H1 (cell line): ENCODE measurements around the gene C22orf42. TPM values are rescaled to one million over a fixed set of nuclear protein-coding genes. Genes with fewer than 3 reads are reported as not detected.
"Not testable (repeated sequence)": the region's sequence is repeated elsewhere in the genome, so short reads cannot be mapped to it uniquely, and the experiment has no call there.

ENCODE experiments used
- CTCF ChIA-PET: fragments of 300-600 bp; sonication (Branson Sonifier 250); formaldehyde crosslinking; loops from one replicate; lab custom pipeline; 2021; ENCODE audit not compliant: partially characterized antibody; lab: Charles Lee
- POLR2A ChIA-PET: fragments of 300-600 bp; sonication (Branson Sonifier 250); formaldehyde crosslinking; loops from one replicate; lab custom pipeline; 2021; ENCODE audit warnings: inconsistent platforms; ENCODE audit not compliant: partially characterized antibody; lab: Charles Lee
- DNase-seq, 2 experiments: peaks; one replicate each; pipeline versions ENCODE4 v3.0.0 to v3.0.0-alpha.2; 2010 to 2022; ENCODE audit warnings: low spot score in 2 of 2, low read depth in 1 of 2, mixed read lengths in 1 of 2
- FAIRE-seq: peaks from 2 replicates; lab custom pipeline; 2011; peaks lifted over from hg19 to GRCh38; lab: Jason Lieb, UNC
- H2AFZ ChIP-seq: 2 replicates; pipeline ENCODE4 v1.8.1; 2012; ENCODE audit warnings: low read length, inconsistent platforms
- H2AK5ac ChIP-seq: 2 replicates; pipeline ENCODE4 v1.6.1; 2013; ENCODE audit warnings: low read depth, low read length
- H2BK120ac ChIP-seq: replicated peaks from 2 replicates; pipeline ENCODE3; 2013; ENCODE audit warnings: low read depth, low read length, inconsistent platforms
- H2BK12ac ChIP-seq: 2 replicates; pipeline ENCODE4 v1.6.1; 2013; ENCODE audit warnings: low read depth, low read length
- H2BK15ac ChIP-seq: 2 replicates; pipeline ENCODE4 v1.6.1; 2013; ENCODE audit warnings: low read length
- H2BK20ac ChIP-seq: 2 replicates; pipeline ENCODE4 v1.6.1; 2013; ENCODE audit warnings: low read length
- H2BK5ac ChIP-seq: 2 replicates; pipeline ENCODE4 v1.6.1; 2013; ENCODE audit warnings: low read depth, low read length
- H3K14ac ChIP-seq: 2 replicates; pipeline ENCODE4 v1.6.1; 2013; ENCODE audit warnings: inconsistent platforms; ENCODE audit not compliant: insufficient read length
- H3K18ac ChIP-seq: 2 replicates; pipeline ENCODE4 v1.6.1; 2013; ENCODE audit warnings: low read length; ENCODE audit errors: extremely low read depth
- H3K23ac ChIP-seq: 2 replicates; pipeline ENCODE4 v1.6.1; 2013; ENCODE audit warnings: inconsistent platforms; ENCODE audit not compliant: insufficient read length
- H3K23me2 ChIP-seq: 2 replicates; pipeline ENCODE4 v1.6.1; 2013; ENCODE audit warnings: low read depth, low read length
- H3K27ac ChIP-seq: 2 replicates; pipeline ENCODE4 v1.6.1; 2011; ENCODE audit warnings: low read depth, low read length, inconsistent platforms
- H3K27me3 ChIP-seq, 4 experiments: replicated peaks in 1 of 4; 1 replicate in 1 of 4; 2 replicates in 3 of 4; pipeline versions ENCODE4 v1.6.1 to v1.8.1; 2011 to 2013; ENCODE audit warnings: low read length in 3 of 4, mild to moderate bottlenecking in 3 of 4, inconsistent platforms in 2 of 4, mixed read lengths in 2 of 4, moderate library complexity in 1 of 4; ENCODE audit not compliant: control insufficient read depth in 3 of 4, insufficient read depth in 3 of 4; ENCODE audit errors: extremely low read depth in 1 of 4
- H3K36me3 ChIP-seq, 4 experiments: 2 replicates each; pipeline versions ENCODE4 v1.6.1 to v1.8.1; 2011 to 2013; ENCODE audit warnings: mild to moderate bottlenecking in 4 of 4, low read length in 3 of 4, moderate library complexity in 2 of 4, control low read depth in 1 of 4, inconsistent platforms in 1 of 4; ENCODE audit not compliant: insufficient read depth in 4 of 4, control insufficient read depth in 2 of 4
- H3K4ac ChIP-seq: replicated peaks from 2 replicates; pipeline ENCODE3; 2013; ENCODE audit warnings: low read length, low read depth, mixed read lengths, inconsistent platforms; ENCODE audit not compliant: insufficient read length
- H3K4me1 ChIP-seq, 4 experiments: replicated peaks in 1 of 4; 1 replicate in 1 of 4; 2 replicates in 3 of 4; pipeline versions ENCODE4 v1.6.1 to v1.8.1; 2011 to 2013; ENCODE audit warnings: low read length in 3 of 4, inconsistent platforms in 2 of 4, mixed read lengths in 1 of 4; ENCODE audit not compliant: insufficient read depth in 4 of 4, control insufficient read depth in 3 of 4
- H3K4me2 ChIP-seq, 2 experiments: 2 replicates each; pipeline versions ENCODE4 v1.6.1 to v1.8.1; 2011 to 2013; ENCODE audit warnings: low read depth in 2 of 2, low read length in 2 of 2, control low read depth in 1 of 2, inconsistent platforms in 1 of 2, mild to moderate bottlenecking in 1 of 2; ENCODE audit not compliant: insufficient read depth in 1 of 2
- H3K4me3 ChIP-seq, 4 experiments: fragments of 200-600, 300-600 bp in 1 of 4; sonication (generic), shearing (Covaris generic), sonication (Bioruptor Twin) in 1 of 4; 2 replicates each; pipeline versions ENCODE4 v1.5.1 to v1.8.1; 2011 to 2016; ENCODE audit warnings: low read length in 4 of 4, low read depth in 3 of 4, control low read depth in 2 of 4, inconsistent platforms in 2 of 4, mild to moderate bottlenecking in 2 of 4, mixed read lengths in 1 of 4, moderate library complexity in 1 of 4; ENCODE audit not compliant: insufficient read depth in 2 of 4; ENCODE audit errors: extremely low read depth in 1 of 4
- H3K56ac ChIP-seq: replicated peaks from 2 replicates; pipeline ENCODE3; 2013; ENCODE audit warnings: low read depth, mild to moderate bottlenecking, mixed read lengths, low read length, inconsistent platforms; ENCODE audit not compliant: insufficient read length
- H3K79me1 ChIP-seq: 2 replicates; pipeline ENCODE4 v1.6.1; 2013; ENCODE audit warnings: low read depth, low read length, control low read depth
- H3K79me2 ChIP-seq, 2 experiments: 2 replicates each; pipeline versions ENCODE4 v1.6.1 to v1.8.1; 2012 to 2013; ENCODE audit warnings: low read length in 2 of 2, mild to moderate bottlenecking in 2 of 2, inconsistent platforms in 1 of 2; ENCODE audit not compliant: insufficient read depth in 2 of 2, control insufficient read depth in 1 of 2
- H3K9ac ChIP-seq, 4 experiments: replicated peaks in 1 of 4; 1 replicate in 1 of 4; 2 replicates in 3 of 4; pipeline versions ENCODE4 v1.6.1 to v1.8.1; 2011 to 2013; ENCODE audit warnings: low read depth in 3 of 4, low read length in 3 of 4, control low read depth in 2 of 4, mild to moderate bottlenecking in 2 of 4, moderate library complexity in 2 of 4, inconsistent platforms in 1 of 4; ENCODE audit errors: extremely low read depth in 1 of 4
- H3K9me3 ChIP-seq, 2 experiments: 2 replicates each; pipeline versions ENCODE4 v1.6.1 to v1.8.1; 2012 to 2013; ENCODE audit warnings: mild to moderate bottlenecking in 2 of 2, moderate library complexity in 2 of 2, control low read depth in 1 of 2, inconsistent platforms in 1 of 2, low read depth in 1 of 2, low read length in 1 of 2, mixed read lengths in 1 of 2; ENCODE audit not compliant: insufficient read depth in 2 of 2
- H4K20me1 ChIP-seq, 2 experiments: replicated peaks in 1 of 2; 2 replicates each; pipeline versions ENCODE3 to v1.8.1; 2011 to 2013; ENCODE audit warnings: inconsistent platforms in 2 of 2, low read length in 2 of 2, mild to moderate bottlenecking in 1 of 2; ENCODE audit not compliant: insufficient read depth in 2 of 2, control insufficient read depth in 1 of 2
- H4K5ac ChIP-seq: 2 replicates; pipeline ENCODE4 v1.6.1; 2013; ENCODE audit warnings: low read length, low read depth, mixed read lengths, inconsistent platforms; ENCODE audit not compliant: insufficient read length
- H4K8ac ChIP-seq: 2 replicates; pipeline ENCODE4 v1.8.0; 2013; ENCODE audit warnings: mild to moderate bottlenecking, moderate library complexity, low read length, inconsistent platforms; ENCODE audit not compliant: insufficient read depth; ENCODE audit errors: extremely low read depth
- H4K91ac ChIP-seq: replicated peaks from 2 replicates; pipeline ENCODE3; 2013; ENCODE audit warnings: low read length, mixed read lengths, inconsistent platforms; ENCODE audit not compliant: insufficient read length
- WGBS, 2 experiments: shearing (Covaris generic) in 1 of 2; methylation state at CpG; one replicate each; pipeline versions ENCODE4 v1.1.6 to v1.1.7; 2013 to 2015; ENCODE audit warnings: low lambda C conversion rate in 2 of 2, mixed read lengths in 2 of 2, inconsistent platforms in 1 of 2, low coverage in 1 of 2, missing lambda C conversion rate in 1 of 2; ENCODE audit not compliant: insufficient replicate concordance in 2 of 2, insufficient coverage in 1 of 2, insufficient read length in 1 of 2; ENCODE audit errors: extremely low coverage in 1 of 2, missing lambda C conversion rate in 1 of 2; 5-methylcytosine and 5-hydroxymethylcytosine counted together
- polyA plus RNA-seq, 7 experiments: library from polyadenylated mRNA; depleted of rRNA in 3 of 7; stranded (reverse) in 5 of 7; unstranded in 2 of 7; fragments of >200 nt in 5 of 7; fragments of 200-250 nt in 2 of 7; gene quantifications; 1 replicate in 5 of 7; 2 replicates in 1 of 7; 4 replicates in 1 of 7; pipeline versions ENCODE4 v1.2.1 to v1.2.3, GENCODE V29; 2011 to 2013; ENCODE audit warnings: missing spikeins in 2 of 7, mixed read lengths in 2 of 7
- total RNA-seq: library from RNA; stranded (reverse); fragmentation: NEBNext Ultra II Directional; extraction: Animal tissue kit (Norgen Biotek cat#: 25700); gene quantifications from 2 replicates; pipeline ENCODE4 v1.2.1, GENCODE V29; 2021

Gene C22orf42
- total and polyA plus RNA-seq, 2 of the 8 experiments (the other 6 are each of a cell fraction or from before 2014, with no cell fraction given) = 0.50 TPM; not detected in 1

DNA sequence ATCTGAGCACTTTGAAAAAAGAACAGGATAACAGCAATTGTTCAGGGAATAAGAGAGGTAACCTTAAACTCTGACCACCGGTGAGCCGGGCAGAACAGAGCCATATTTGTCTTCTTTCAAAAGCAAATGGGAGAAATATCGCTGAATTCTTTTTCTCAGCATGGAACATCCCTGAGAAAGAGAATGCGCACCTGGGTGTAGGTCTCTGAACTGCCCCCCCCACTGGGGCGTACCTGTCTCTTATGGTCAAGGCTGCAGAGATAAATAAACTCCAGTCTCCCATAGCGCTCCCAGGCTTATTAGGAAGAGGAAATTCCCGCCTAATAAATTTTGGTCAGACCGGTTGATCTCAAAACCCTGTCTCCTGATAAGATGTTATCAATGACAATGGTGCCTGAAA lies 12.0 kb downstream of the C22orf42 start:
- H3K23ac ChIP-seq, CTCF ChIA-PET, H2BK120ac ChIP-seq, H3K27ac ChIP-seq, H3K56ac ChIP-seq, H3K23me2 ChIP-seq, H3K18ac ChIP-seq, H3K79me1 ChIP-seq, H2BK5ac ChIP-seq, H2BK12ac ChIP-seq, H3K79me2 ChIP-seq, H3K14ac ChIP-seq, H2AFZ ChIP-seq, FAIRE-seq, H4K91ac ChIP-seq, DNase-seq, H3K36me3 ChIP-seq, POLR2A ChIA-PET, H3K4ac ChIP-seq, H4K20me1 ChIP-seq, H3K9me3 ChIP-seq, H3K9ac ChIP-seq, H2AK5ac ChIP-seq, H4K5ac ChIP-seq, H2BK15ac ChIP-seq, H3K27me3 ChIP-seq, H4K8ac ChIP-seq, H2BK20ac ChIP-seq, H3K4me2 ChIP-seq, H3K4me1 ChIP-seq, H3K4me3 ChIP-seq: not testable (repeated sequence)
- 73% methylated on average over 7 of the region's 8 CpGs; no CpG with 5 or more reads in 1 of the 2 experiments for WGBS, 2 experiments
